ENCODE results near the gene MAMDC2. TPM values are rescaled to one million over a fixed set of nuclear protein-coding genes. Genes with fewer than 3 reads are reported as not detected.

Gene MAMDC2
- total RNA-seq, 3 donors from 2014 or later (not counting 1 experiment from before 2014, with no cell fraction given) = 0.10 to 0.32 TPM; not detected in 1

DNA sequence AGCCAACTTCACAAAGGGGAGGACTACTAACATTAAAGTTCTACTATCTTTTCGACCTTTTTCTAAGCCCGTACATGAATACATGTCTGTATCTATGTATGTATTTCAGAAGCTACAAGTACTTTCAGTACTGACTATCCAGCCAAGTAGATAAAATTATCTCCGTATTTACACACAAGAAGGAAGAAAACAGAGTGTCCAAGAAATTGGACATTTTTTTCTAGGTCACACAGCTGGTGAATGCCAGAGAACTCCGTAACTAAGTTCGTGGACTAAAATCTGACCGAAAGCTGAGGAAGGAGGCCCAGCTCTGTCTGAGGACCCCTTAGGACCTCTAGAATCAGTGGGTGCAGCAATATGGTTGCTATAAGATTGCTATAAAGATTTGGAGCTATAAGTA, 83.4 kb downstream of the MAMDC2 start:
- H3K27ac Mint-ChIP-seq = no peak overlapping the region
- Histone ChIP-seq H3K27me3 (ENCODE audit: control insufficient read depth, insufficient read depth, low read length) (no peaks in the 10 kb centered on the region), H3K27ac (ENCODE audit: low read length) (no peak overlapping the region), H3K4me1 (ENCODE audit: control insufficient read depth, insufficient read depth, low read length) (no peaks in the 10 kb centered on the region), H3K36me3 (ENCODE audit: control insufficient read depth, insufficient read depth, low read length) (no peaks in the 10 kb centered on the region), H3K4me3 (ENCODE audit: low read length) (no peak overlapping the region), H3K9me3 (ENCODE audit: control insufficient read depth, insufficient read depth, low read length) (no peaks in the 10 kb centered on the region)
- peaks cover 0 to 2% of the 10 kb centered on the region in 2 donors for H3K27me3 Mint-ChIP-seq (ENCODE audit: low read depth in 2 of 2)
- intact Hi-C loops (cut with micrococcal nuclease) = no loop called here
- H3K36me3 Mint-ChIP-seq = no peaks in the 10 kb centered on the region
- ATAC-seq = no peak
- H3K4me3 Mint-ChIP-seq = no peak overlapping the region
- no peak for DNase-seq
- H3K9me3 Mint-ChIP-seq = no peaks in the 10 kb centered on the region
- 91% methylated on average over 4 of the region's 6 CpGs for WGBS (ENCODE audit: insufficient coverage)
- TF ChIP-seq, protein P1, sequence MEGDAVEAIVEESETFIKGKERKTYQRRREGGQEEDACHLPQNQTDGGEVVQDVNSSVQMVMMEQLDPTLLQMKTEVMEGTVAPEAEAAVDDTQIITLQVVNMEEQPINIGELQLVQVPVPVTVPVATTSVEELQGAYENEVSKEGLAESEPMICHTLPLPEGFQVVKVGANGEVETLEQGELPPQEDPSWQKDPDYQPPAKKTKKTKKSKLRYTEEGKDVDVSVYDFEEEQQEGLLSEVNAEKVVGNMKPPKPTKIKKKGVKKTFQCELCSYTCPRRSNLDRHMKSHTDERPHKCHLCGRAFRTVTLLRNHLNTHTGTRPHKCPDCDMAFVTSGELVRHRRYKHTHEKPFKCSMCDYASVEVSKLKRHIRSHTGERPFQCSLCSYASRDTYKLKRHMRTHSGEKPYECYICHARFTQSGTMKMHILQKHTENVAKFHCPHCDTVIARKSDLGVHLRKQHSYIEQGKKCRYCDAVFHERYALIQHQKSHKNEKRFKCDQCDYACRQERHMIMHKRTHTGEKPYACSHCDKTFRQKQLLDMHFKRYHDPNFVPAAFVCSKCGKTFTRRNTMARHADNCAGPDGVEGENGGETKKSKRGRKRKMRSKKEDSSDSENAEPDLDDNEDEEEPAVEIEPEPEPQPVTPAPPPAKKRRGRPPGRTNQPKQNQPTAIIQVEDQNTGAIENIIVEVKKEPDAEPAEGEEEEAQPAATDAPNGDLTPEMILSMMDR (IDR thresholded peaks at IDR 0.05) = no peak
- no peaks in the 10 kb centered on the region for H3K4me1 Mint-ChIP-seq

DNA sequence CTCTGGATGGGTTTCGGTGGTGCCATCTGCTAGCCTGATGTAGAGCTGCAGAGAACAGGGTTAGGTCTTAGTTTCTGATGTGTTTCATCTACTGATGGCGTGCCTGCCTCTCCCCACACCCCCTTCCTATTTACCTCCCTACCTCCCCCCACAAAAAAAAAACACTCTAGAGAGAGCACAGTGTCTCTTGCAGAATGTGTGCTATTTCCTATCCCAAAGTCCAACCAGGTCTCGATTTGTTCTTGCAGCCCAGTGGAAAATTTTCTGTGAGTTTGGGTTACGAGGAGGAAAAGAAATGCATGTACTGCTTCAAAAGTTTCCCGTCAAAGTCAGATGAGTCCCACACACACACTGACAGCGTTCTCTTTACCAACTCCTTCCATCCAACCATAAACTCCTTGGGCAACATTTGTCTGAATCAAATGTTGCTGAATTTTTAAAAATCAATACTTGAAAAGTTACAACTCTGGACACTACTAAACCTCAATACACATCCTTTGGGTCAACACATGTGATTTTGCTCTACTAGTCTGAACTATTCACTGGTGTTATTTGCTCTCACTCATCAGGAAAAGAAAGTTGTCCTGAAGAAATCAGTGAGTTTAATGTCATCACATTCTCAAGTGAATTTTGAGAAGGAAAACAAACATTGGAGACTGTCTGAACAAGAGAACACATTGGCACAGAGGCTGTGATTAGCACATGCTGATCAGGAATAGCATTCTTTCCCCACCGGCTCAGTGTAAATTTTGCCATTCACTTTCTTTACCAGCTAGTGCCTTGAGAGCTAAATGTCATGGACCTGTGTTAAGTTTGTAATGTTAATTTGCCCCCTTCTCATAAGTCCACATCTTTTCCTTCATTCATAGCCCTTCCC, 84.1 kb downstream of the MAMDC2 start:
- Mint-ChIP-seq H3K4me1 (no peaks in the 10 kb centered on the region), H3K27ac (no peak overlapping the region), H3K9me3 (no peaks in the 10 kb centered on the region), H3K27me3 (ENCODE audit: low read depth in 2 of 2) (peaks cover 0 to 2% of the 10 kb centered on the region in 2 donors), H3K36me3 (no peaks in the 10 kb centered on the region), H3K4me3 (no peak overlapping the region)
- Histone ChIP-seq H3K27ac (ENCODE audit: low read length) (no peak overlapping the region), H3K27me3 (ENCODE audit: control insufficient read depth, insufficient read depth, low read length) (no peaks in the 10 kb centered on the region), H3K9me3 (ENCODE audit: control insufficient read depth, insufficient read depth, low read length) (no peaks in the 10 kb centered on the region), H3K4me1 (ENCODE audit: control insufficient read depth, insufficient read depth, low read length) (no peaks in the 10 kb centered on the region), H3K36me3 (ENCODE audit: control insufficient read depth, insufficient read depth, low read length) (no peaks in the 10 kb centered on the region), H3K4me3 (ENCODE audit: low read length) (no peak overlapping the region)
- intact Hi-C loops (cut with micrococcal nuclease) = no loop called here
- WGBS (ENCODE audit: insufficient coverage) = 84% methylated on average over 6 of the region's 7 CpGs
- TF ChIP-seq, protein P1 (IDR thresholded peaks at IDR 0.05) = no peak
- no peak for ATAC-seq
- DNase-seq = no peak

DNA sequence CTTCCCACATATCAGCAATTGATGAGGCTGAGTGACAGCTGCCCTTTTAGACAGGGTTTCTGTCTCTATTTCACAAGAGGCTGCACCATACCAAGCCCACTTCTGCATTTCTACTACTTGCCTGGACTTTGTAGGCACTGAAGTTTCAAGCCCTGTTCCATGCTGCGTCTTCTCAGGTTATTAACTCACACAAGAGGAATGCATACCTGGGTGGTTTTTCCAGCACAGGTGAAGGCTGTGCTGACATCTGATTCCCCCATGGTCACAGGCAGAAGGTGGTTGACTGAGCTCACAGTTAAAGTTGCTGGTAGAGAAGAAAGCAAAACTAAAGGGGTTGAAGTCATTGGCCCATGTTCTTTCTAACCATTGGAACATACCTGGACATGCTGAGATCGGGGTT, 86.6 kb downstream of the MAMDC2 start:
- intact Hi-C loops (cut with micrococcal nuclease) = no loop called here
- H3K27me3 ChIP-seq (ENCODE audit: control insufficient read depth, insufficient read depth, low read length) = no peaks in the 10 kb centered on the region
- TF ChIP-seq, protein P1 (IDR thresholded peaks at IDR 0.05) = no peak
- no peaks in the 10 kb centered on the region for H3K36me3 ChIP-seq (ENCODE audit: control insufficient read depth, insufficient read depth, low read length)
- Mint-ChIP-seq H3K4me3 (no peak overlapping the region), H3K36me3 (no peaks in the 10 kb centered on the region), H3K27ac (no peak overlapping the region), H3K9me3 (no peaks in the 10 kb centered on the region), H3K4me1 (no peaks in the 10 kb centered on the region), H3K27me3 (ENCODE audit: low read depth in 2 of 2) (peaks cover 0 to 2% of the 10 kb centered on the region in 2 donors)
- no peak overlapping the region for H3K27ac ChIP-seq (ENCODE audit: low read length)
- no peak overlapping the region for H3K4me3 ChIP-seq (ENCODE audit: low read length)
- no peaks in the 10 kb centered on the region for H3K4me1 ChIP-seq (ENCODE audit: control insufficient read depth, insufficient read depth, low read length)
- H3K9me3 ChIP-seq (ENCODE audit: control insufficient read depth, insufficient read depth, low read length) = no peaks in the 10 kb centered on the region
- ATAC-seq (no peak), DNase-seq (no peak)
- 80% methylated on average over 2 of the region's 2 CpGs for WGBS (ENCODE audit: insufficient coverage)

Data from natural killer cell (primary cell).